HG03442 (cell line): Measurements from ENCODE around the gene PNPLA7.
"Not testable (repeated sequence)": the region's sequence is repeated elsewhere in the genome, so short reads cannot be mapped to it uniquely, and the experiment has no call there.

Experiments
- ATAC-seq: cut with Tn5 transposase; IDR thresholded peaks from one replicate; pipeline ENCODE4 v1.9.1; 2021; ENCODE audit warnings: mild to moderate bottlenecking, moderate library complexity; ENCODE audit not compliant: unreplicated experiment

Gene PNPLA7

DNA sequence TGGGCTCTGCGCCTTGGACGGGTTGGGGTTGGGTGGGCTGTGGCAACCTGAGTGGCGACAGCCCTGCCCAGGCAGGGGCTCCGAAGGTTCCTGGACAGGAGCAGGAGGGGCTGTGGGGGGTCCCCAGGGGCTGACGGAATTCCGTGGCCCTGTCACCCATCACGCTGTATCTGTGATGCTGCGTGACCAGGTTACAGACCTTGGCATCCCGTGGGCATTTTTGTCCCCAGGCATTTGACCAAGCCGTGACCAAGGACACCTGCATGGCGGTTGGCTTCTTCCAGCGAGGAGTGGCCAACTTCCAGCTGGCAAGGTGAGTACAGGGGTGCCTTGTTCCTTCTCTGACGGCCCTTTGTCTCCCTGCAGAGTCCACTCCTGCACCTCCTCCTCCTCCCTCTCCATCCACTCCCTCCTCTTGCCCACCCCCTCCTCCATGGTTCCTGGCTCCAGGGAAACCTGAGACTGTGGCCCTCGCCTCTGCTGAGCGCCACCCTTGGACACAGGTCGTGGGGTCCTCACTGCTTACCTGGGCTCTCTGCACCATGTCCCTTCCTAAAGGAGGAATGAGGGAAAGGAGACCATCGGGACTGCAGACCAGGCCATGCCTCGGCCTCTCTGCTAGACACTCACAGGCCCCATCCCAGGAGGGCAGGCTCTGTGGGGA lies 124.1 kb downstream of the PNPLA7 start:
- no peak for ATAC-seq

DNA sequence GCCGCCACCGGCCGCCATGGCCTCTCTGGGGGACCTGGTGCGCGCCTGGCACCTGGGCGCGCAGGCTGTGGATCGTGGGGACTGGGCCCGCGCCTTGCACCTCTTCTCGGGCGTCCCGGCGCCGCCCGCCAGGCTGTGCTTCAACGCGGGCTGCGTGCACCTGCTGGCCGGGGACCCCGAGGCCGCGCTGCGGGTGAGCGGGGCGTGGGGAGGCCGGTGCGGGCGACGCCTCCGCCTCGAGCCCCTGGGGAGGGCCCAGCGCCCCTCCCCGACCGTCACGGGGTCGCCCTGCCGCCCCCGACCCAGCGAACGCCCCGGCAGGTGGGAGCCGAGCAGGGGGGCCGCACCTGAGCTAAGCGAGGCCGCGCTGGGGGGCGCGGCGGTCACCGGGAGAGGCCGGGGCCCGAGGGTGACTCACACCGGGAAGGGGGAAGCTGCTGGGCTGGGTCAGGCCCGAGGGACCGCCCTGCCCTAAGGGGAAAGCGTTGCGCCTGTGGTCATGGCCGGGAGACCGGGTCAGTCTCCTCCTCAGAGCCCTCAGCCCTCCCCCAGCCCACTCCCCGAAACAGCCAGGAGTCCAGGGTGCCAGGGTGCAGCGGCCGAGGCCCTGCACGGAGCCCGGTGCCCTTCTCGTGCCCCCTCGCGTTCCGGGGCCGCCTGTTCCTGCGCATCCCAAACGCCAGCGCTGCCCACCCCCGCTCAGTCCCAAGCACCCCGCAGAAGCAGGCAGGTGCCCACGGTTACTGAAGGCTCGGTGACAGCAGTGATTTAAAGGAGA lies 126.5 kb downstream of the PNPLA7 start:
- peak; percentile 22 for ATAC-seq

DNA sequence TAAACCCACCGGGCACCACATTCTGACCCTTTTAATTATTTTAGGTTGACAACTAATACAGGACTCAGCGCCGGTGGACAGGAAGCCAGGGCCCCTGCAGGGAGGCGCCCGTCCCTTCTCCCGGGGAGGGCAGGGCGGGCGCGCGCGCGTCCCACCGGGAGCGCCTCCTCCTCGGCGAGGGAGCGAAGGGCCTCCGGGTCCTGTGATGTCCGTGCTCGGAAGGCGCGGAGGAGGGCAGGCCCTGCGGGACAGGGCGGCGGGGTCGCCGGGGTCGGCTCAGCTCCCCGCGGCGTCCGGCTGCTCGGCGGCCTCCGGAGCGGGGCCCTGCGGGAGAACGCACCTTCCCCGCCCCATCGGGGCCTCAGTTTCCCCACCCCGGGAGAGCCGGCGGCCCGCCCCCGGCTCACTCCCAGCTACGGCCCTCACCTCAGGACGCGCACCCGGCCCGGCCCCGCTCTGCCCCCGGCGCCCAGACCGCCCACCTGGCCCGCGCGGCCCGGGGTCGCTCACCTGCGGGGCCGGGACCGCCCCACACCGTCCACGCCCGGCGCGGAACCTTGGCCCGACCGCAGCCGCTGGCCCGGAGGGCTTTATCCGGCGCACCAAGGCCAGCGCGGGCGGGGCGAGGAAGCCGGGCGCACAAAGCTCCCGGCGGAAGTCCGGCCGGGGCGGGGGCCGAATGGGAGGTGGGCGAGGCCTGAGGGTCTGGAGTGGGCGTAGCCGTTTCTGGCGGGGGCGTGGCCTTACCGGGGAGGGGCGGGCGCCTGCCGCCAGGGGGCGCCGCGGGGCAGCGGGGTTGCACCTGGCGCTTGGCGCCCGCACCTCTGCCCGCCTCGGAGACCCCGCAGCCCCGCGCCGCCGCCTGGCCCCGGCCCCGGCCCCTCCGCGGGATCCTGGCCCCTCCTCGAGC lies 127.3 kb downstream of the PNPLA7 start, which contains the start of the genes EXD3 and NOXA1:
Gene EXD3 (minus strand): TSS at position 559 of the 910 bp plus-strand sequence. CDS start 27,805 bp downstream, outside the sequence.
Gene NOXA1 (plus strand): TSS at position 790 of the 910 bp plus-strand sequence. CDS start 137 bp downstream, outside the sequence.
- peak; percentile 68 for ATAC-seq

DNA sequence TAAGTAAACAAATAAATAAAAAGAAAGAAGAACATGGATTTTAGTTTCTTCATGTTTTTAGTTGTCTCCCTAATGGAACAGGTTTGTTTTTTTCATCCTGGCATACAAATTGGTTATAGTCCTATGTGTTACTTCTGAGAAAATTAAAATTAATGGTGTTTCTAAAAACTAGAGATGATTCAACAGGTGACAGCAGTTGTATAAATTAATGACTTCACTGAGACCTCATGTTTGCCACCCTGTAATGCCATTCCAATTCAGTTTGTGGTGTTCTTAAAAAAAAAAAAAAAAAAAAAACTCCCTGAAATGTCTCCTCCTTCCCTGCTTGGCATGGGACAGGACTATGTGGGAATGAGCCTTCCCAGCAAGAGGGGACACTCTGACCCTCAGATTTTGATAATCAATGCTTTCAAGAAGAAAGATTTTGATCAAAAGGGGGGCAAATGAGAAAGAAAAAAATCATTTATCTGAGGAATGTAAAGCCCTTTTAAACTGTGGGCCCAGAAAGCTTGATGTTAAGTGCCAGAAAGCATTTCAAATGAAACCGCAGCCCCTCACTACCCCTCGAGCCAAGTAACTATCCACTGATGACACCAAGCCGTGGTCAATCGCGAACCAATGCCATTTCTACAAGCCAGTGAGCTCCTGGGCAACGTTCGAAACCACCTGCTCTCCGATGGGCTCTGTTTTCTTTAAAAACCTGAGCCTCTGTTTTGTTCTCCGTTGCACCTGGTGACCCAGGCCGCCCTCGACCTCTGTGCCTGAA lies 128.2 kb downstream of the PNPLA7 start:
- no peak for ATAC-seq

DNA sequence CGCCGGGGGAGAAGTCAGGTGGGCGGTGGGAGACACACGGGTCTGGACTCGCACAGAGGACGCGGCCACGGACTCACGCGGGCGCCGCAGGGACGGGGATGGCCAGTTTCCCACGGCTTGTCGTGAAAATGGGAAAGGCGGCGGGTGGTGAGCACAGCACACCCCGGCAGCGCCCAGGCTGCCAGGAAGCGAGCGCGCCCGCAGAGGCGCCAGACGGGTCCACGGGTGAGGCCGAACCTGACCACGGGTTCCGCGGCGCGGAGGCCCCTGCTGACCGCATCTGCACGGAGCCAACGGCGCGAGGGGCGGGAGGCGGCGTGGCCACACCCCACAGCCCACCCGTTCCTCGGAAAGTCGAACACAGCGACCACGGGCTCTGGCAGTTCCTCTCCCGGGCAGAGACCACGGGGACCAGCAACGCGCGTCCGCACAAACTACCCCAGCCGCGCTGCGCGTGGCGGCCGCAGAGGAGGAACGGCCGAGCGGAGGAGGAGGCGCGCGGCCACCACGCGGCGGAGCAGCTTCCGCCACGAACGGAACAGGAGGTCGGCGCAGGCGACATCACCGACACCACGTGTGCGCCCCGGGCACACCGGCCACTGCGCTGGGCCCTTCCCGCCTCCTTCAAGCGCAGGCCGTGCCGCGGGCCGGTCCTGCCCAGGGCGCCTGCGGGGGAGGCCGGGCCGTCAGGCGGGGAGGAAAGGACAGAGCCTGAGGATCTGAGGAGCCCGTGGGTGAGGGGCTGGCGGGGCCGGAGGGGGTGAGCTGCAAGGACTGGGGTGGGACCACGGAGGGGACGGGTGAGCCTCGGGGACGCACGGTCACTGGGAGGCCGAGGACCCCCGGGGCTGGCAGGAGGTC lies 132.8 kb downstream of the PNPLA7 start:
- no peak for ATAC-seq

DNA sequence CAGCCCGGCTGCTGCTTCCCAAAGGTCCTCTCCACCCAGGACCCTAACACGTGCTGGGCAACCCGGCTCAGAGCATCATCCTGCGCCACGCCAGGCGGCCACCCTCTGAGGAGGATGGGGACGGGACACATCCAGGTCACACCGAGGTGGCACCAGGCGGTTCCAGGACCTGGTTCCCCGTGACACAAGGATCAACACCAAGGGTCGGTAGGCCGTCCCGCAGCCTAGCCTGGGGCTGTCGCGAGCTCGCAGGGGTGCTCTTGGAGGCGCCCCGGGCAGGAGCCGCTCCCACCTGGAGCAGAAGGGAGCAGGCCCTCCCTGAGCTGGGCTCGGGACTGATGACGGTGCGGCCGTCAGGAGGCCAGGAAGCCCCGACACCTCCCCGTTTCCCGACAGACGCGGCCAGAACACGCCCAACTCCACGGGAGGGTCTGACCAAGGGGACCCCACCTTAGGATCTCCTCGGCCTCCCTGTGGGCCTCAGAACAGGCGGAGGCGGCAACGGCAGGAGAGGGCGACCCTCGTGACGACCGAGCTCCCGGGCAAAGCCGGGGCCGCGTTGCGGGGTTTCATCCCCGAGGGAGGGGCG lies 133.5 kb downstream of the PNPLA7 start:
- no peak for ATAC-seq

DNA sequence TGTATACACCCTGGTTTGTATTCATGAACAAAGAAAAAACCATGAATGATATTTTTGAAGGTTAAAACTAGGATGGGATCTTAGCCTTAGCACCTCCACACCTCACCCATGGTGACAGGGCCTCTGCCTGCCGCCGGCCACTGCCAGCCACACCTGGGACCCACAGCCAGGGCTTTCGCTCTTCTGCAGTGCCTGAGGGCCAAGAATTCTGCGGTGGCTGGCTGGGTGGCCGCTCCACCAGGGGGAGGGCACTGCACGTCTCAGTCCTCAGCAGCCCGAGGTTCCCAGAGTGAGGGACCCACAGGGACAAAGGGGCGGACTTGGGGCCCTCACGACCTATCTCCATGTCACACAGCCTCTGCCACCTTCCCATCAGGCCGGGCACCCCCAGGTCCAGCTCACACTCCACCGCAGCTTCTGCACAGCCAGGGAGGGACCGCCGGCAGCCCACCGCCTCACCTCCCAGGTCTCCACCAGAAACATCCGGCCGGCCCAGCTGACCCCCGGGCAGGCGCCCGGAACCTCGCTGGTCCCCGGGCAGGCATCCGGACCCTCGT lies 134.1 kb downstream of the PNPLA7 start:
- ATAC-seq, result no peak

DNA sequence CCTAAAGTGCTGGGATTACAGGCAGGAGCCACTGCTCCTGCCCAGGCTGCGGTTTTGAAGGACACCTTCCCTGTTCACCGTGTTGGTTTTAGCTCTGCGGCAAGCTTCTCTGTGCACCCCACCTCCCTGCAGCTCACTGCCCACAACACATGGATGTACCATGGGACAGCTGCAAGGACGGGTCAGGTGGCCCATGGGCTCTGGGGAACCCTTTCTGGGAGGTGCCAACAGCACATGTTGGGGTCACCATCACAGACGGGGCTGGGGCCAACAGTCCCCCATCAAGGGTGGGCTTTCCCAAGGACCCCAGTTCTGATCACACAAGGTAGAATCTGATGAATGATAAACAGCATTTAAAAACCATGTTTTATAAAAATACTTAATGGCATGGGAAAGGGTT lies 134.8 kb downstream of the PNPLA7 start:
- no peak for ATAC-seq

DNA sequence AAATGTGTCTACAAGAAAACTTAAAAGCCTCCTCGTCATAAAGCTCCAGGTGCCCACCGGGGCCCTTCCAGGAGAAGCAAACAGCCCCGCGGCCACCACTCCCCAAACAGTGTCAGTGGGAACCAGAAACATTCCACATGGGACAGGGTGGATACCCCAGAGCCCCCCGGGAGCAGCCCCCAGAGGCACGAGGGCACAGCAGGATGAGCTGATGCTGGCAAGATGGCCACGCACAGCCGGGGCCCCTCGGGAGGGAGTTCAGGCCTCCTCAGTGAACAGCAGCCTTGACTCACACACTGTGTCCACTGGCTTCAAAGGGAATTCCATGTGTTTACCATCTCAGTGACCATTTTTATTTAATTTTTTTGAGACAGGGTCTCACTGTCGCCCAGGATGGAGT lies 137.8 kb downstream of the PNPLA7 start:
- ATAC-seq, result no peak

DNA sequence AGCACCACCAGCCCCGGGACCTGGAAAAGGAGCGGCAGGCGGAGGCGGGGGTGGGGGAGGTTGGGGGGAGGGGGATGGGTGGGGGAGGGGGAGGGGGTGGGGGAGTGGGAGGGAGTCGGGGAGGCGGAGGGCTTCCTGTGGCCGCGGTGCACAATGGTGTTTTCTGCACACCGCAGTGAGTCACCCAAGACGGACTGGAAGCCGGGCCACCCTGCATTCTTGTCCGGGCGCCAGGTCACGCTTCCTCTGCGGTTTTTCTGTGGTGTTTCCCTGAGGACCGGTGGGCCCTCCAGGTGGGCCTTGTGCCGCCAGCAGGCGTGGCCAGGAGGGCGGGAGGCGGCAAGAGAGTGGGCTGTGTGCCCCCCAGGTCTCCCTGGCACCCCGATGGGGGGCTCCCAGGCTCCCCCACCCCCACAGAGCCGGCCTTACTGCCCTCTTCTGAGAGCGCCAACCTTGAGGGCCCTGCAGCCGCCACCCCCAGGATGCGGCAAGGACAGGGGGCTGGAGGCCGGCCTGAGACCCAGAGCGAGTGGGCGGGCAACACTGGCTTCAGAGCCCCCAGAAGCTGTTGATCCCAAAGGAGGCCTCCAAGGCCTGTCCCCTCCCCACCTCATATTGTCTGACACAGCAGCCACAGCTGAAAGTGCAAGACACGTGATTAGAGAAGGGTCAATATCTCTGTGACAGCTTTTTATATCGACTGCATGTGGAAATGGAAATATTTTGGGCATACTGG lies 138.4 kb downstream of the PNPLA7 start:
- ATAC-seq, result no peak

DNA sequence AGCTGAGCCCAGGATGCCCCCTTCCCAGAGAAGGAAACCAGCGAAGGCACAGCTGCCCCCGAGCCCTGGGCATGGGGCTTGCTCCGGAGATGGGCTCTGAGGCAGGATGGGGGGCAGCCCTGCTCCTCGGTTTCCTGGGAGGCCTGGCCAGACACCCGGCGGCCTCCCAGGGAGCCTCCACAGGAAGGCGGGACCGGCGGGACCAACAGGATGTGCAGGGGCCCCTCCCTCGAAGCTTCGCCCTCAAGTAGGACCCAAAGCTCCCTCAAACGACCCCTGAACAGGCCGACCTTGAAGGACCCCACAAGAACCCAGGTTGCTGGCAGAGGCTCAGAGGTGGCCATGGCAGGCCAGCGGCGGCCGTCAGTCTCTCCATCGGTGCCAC lies 138.9 kb downstream of the PNPLA7 start:
- ATAC-seq, result no peak

DNA sequence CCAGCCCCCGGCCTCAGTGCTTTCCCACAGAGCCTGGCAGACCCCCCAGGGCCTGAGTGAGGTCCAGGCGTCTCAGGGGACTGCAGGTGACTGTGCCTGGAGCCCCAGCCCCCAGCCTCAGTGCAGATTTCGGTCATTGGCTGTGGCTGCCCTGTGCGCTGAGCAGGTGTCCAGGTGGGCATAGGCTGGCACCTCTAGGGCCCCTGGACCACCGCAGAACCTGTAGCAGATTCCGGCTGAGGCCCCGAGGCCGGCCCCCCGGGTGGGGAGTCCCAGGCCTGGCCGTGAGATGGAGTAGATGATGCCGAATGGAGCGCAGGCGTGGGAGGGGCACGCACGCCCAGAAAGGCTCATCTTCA lies 139.3 kb downstream of the PNPLA7 start:
- ATAC-seq, result no peak

DNA sequence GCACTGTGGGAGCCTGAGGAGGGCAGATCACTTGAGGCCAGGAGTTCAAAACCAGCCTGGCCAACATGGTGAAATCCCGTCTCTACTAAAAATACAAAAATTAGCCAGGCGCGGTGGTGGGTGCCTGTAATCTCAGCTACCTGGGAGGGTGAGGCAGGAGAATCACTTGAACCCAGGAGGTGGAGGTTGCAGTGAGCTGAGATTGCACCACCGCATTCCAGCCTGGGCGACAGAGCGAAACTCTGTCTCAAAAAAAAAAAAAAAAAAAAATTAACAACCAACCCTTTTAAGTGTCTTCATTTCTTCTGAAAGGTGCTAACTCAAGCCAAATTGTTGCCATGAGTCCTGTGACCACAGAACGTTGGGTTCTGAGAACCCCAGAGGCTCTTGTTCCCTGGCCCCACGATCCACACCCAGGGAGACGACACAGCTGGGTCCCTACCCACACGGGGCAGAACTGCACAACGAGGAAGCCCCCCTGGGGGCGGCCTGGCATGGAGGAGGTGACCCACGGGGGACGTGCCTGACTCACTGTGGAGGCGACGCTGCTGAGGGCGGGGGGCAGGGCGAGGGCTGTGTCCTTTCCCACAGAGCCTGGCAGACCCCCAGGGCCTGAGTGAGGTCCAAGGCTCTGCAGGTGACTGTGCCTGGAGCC lies 139.8 kb downstream of the PNPLA7 start:
- ATAC-seq, result not testable (repeated sequence)
